Erythroblast (primary cell): ENCODE results near the gene GPD2.

Experiments used
- GATA1 ChIP-seq: IDR thresholded peaks from 2 replicates; pipeline ENCODE4 v1.6.1; 2011; ENCODE audit warnings: low read depth, mild to moderate bottlenecking, control low read depth, low read length, moderate library complexity
- POLR2A ChIP-seq: IDR thresholded peaks from 2 replicates; pipeline ENCODE4 v1.6.1; 2011; ENCODE audit warnings: mild to moderate bottlenecking, low read length

DNA sequence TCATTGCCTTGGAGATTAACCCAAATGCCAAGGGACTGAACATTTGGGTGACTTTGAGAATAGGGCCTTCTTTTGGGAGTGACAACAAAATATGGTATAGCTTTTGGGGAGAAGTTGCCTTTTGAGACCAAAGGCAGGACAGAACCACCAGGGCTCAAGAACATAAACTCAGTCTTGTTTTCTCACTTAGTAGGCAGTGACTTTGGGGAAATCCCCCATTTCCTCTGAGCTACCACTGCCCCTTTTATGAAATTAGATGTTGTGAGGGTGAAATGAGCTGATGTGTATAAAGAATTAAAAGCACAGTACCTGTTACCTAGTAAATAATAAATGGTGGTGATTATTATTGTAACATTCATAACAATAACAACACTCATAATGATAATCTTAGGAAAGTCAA is 36.5 kb downstream of the GPD2 start:
- TF ChIP-seq POLR2A (no peak), GATA1 (no peak)
